LNCaP clone FGC (cell line): ENCODE data around the gene SURF1.
A peak's percentile ranks its signal among the peaks of the same experiment; 100 is the strongest.

ENCODE experiments used
- DNase-seq: peaks from one replicate; pipeline ENCODE4 v3.0.0-alpha.2; 2011; ENCODE audit warnings: low read depth
- H3K4me3 ChIP-seq: 2 replicates; pipeline ENCODE4 v1.5.1; 2011; ENCODE audit warnings: mild to moderate bottlenecking, low read depth, low read length, control low read depth
- CTCF ChIP-seq: IDR thresholded peaks from 2 replicates; pipeline ENCODE4 v1.5.1; 2012; ENCODE audit warnings: mild to moderate bottlenecking; ENCODE audit not compliant: control insufficient read depth, insufficient read depth; ENCODE audit errors: extremely low read depth

SURF1 gene

DNA sequence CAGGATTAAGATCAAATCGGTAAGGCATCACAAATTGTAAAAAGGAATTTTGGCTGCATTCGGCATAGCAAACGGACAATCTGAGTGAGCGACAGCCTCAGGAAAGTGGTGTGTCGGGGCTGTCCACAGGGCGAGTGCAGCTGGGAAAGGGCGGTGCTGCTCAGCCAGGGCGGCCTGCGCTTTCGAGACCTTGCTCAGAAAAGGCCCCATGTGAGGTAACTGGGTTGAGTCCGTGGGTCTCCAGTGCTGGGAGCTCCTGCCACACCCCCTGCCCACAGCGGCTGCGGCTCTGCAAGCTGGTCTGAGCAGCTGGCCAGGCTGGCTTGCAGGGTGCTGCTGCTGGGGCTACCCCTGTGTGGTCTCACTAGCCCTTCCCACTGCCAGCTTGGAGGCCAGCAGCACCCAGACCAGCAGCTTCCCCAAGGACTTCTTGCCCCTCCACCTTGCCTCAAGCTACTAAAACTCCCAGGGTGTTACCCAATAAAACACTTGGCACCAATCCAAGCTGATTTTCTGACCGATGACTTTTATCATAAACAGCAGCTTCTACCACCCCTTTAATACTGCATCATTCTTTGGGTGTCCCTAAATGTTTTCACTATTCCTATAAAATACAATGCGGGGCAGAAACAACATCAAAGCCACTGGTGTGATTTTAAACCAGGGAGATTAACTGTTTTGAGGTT is 6.2 kb upstream of the SURF1 start:
- no peak for DNase-seq
- no peak overlapping the region for H3K4me3 ChIP-seq
- no peak for TF ChIP-seq CTCF

DNA sequence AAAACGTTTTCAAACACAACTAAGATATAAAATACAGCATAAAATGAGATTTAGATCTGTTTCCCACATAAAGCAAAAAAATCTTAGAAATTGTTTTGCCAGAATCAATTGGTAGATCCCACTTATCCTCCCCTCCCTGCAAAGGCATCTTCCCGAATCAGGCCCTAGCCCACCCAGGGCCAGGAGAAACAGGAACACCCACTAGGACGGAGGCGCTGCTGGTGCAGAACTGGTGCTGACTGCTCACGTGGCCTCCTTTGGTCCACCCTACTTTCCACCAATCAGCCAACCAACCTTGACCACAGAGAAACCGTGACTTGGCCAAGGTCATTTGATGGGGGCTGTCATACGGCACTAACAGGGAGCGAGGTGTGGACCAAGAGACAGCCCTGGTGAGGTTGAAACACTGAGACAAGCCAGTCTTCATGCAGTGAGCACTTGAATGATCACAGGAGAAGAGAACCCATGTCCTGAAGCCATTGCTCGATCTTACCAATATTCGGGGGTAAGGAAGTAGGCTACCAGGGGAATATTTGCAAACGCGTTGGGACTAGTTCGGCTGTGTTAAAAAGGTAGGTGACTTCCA is 5.3 kb upstream of the SURF1 start:
- DNase-seq, result no peak
- no peak overlapping the region for H3K4me3 ChIP-seq
- TF ChIP-seq CTCF, result no peak

DNA sequence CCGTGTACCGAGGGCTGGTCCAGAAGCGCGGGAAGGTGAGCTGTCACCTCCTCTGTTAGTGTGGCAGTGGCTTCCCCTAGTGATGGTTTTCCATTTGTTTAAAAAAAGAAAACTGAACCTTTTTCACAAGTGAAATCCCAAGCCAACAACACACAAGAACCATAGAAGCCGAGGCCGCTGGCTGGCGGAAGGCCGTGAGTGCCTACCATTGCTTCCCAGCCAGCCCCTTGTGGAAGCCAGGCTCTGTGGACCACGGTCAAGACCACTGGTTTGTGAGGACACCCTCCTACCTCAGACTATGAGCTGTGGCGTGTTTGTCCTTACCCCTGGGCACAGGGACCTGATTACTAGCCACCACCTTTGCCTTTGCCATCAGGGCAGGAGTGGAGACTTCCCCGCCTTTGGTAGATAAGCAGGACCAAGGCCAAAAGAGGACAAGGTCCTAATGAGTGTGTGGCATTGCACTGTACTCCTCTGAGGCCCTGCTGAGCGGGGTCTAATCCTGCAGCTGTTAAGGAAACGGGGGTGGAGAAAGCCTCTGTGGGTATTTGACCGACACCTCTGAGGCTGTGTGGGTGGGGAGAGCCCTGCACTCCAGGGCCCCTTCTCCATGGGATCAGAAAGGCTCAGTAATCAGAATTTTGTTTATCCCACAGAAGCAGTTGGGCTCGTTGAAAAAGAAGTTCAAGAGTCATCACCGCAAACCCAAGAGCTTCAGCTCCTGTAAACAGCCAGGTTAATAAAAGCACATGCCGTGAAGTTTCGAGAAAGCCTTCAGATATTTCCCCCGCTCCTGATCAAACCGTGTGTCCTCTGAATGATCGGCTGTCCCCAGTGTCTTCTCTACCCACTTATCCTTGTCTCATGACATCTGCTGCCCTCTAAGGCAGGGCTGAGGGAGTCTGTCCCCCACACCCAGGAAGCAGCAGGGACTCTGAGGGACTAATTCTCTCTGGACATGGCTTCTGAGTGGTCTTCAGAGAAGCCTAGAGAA is 4.4 kb upstream of the SURF1 start:
- no peak for TF ChIP-seq CTCF
- no peak overlapping the region for H3K4me3 ChIP-seq
- DNase-seq, result no peak

- TF ChIP-seq CTCF, result 0 out of 2 replicates have a peak, but pooled peaks have one; percentile 5
- no peak overlapping the region for H3K4me3 ChIP-seq
- no peak for DNase-seq
Measured at GRCh38 chr9:133359399-133360175, 3.3 kb upstream of the SURF1 start.

- peak overlapping the region; percentile 87 for H3K4me3 ChIP-seq
- DNase-seq, result no peak
- no peak for TF ChIP-seq CTCF
Measured at GRCh38 chr9:133357656-133358055, 1.4 kb upstream of the SURF1 start.

GRCh38 chr9:133355881-133356357 is 368 bp downstream of the SURF1 start:
- DNase-seq, result no peak
- H3K4me3 ChIP-seq, result peak overlapping the region; percentile 87
- no peak for TF ChIP-seq CTCF
